NCI-H1694 (cell line): ENCODE measurements around the gene GBX1.

ENCODE experiments used
- DNase-seq: peaks from one replicate; lab custom pipeline; 2025; lab: John Stamatoyannopoulos, UW

Gene GBX1

DNA sequence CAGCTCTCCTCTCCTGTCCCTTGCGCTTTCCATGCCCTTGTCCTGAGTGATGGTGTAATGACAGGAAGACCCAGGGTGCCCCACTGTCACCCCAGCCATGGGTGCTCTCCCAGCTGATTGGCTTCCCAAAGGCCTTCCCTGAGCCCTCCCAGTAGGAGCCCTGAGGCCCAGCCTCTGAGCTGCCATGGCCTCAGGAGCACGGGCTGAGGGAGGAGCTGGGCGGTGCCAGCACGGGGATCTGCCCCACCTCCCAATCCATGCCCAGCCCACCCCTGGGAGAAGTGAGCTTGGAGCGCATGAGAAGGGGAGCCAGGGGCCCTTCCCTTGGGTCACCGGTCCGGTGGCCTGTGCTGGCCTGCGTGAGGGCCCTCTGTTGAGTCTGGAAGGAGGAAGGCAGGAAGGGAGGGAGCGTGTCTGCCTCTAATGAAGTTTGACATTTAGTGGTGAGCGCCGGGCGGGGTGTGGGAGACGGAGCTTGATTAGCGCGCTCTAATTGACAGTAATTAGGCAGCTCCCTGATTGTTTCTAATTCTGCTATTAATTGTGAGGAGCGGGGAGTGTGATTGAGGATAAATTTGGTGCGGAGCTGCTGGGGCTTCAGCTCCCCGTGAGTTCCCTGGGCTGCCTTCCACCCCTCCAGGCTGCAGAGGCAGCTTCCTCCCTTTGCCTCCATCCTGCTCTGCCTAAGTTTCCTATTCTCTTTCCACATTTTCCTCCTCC lies 28.3 kb downstream of the GBX1 start:
- DNase-seq, result no peak

DNA sequence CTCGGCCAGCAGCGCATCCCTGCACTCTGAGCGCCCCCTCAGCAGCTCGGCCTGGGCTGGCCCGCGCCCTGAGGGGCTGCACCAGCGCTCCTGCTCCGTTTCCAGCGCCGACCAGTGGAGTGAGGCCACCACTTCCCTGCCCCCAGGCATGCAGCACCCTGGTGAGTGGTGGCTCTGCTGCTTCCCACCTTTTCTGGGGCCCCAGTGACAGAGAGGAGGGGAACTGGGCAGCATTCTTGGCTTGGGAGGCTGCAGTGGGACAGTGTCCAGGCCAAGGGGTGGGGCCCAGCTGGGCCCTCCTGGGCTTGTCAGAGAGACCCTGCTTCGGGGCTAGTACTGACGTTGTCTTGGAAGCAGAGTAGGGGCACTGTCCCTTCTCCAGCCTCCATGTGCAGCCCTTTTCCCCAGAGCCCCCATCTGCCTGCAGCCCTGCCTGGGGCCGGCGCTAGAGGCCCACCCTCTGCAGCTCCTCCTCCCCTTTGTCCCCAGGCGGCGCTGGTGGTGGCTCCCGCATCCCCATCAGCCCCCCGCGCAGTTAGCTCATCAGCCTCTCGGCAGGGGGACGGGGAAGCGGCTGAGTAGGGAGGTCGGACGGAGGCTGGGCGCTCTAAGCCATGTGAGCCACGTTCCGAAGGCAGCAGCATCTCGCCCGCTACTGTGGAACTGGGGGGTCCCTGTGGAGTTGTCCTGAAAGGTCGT lies 29.2 kb downstream of the GBX1 start:
- no peak for DNase-seq

DNA sequence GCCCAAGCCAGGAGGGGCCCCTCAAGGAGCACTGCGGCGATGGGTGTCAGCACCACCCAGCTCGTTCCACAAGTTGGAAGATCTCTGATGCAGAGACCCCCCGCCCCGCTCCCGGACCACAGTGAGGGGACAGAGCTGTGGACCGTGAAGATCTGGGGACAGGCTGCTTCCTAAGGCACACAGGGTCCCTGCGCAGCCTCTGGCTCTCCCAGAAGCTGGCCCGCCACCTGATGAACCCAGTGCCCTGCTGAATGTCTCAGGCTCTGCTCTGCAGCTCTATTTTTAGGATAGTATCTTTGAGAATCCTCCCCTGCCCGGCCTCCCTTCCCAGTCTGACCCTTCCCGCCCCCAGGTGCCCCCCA lies 29.7 kb downstream of the GBX1 start:
- DNase-seq, result no peak

- no peak for DNase-seq
Measured at GRCh38 chr7:151137076-151137675, 30.3 kb downstream of the GBX1 start.

- no peak for DNase-seq
Measured at GRCh38 chr7:151135866-151136843, 31.3 kb downstream of the GBX1 start.

DNA sequence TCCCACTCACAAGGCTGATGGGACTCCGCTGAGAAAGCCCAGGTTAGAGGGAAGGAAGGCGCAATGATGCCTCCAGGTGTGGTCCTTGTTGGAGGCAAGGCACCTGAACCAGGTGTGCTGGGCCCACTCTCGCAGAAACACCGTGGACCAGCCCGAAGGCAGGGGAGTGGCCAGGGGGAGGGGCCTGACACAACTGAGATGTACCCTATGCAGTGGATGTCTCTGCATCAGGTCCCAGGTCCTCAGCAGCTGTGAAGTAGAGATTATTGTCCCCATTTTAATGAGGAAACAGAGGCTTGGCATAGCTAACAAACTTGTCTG lies 32.0 kb downstream of the GBX1 start:
- DNase-seq, result no peak

GRCh38 chr7:151134743-151135524 lies 32.6 kb downstream of the GBX1 start:
- DNase-seq, result no peak

- DNase-seq, result no peak
Measured at GRCh38 chr7:151133986-151134742, 33.3 kb downstream of the GBX1 start.

DNA sequence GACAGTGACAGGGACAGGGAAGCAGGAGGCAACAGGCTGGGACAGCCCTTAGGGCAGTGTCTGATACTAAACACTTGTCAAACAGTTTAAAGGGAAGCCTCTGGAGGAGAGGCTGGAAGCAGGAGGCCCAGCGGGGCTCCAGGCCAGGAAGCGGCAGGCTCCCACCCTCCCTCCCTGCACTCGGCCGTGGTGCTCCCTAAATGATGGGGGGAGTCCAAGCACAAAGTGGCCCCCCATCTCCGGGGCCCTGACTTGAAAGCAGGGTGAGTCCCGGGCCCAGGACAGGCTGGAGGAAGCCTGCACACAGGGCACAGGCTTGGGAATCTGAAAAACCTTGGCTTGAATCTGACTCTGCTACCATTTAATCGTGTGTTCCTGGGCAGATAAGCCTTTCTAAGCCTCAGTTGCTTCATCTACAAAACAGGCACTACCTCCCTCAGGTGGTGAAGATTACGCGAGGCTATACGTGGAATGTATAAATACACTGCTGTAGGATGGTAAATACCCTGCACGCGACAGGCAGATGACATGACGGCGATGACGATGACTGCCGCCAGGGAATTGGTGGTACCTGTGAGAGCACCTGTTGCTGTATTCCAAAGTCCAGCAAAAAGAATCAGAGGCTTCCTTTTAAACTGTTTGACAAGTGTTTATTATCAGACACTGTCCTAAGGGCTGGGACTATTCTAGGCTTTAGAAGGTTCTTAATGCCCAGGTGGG lies 34.1 kb downstream of the GBX1 start:
- no peak for DNase-seq

DNA sequence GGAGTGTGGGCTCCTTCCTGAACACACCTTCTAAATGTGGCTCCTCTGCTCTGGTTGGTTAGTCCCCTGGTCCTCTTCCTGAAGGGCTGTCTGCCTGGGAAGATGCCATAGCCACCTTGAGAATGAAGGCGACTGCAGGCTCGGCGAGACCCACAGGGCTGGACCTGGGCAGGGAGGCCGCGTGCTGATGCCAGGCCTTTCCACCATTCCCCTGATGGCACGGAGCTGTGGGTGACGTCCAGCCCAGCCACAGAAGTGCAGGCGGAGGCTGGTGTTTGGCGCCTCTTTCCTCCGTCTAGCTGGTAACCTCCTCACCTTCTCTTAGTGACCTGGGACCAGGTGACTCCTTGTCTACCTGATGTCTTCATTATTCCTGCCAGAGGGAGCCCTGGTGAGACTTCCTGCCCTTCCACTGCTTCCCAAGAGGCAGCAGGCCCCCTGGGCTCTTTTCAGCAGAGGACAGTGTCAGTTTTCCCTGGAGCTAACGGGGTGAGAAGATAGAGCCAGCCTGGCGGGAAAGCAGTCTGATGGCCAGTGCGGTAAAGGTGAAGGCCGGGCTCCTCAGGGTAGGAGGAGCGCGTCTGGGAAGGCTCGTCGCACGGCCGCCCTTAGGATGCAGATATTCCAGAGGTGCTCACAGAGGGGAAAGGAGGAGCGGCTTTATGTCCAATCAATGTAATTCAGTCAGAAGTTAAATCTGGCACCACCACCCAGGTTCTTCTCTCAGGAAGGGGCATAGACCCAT lies 34.9 kb downstream of the GBX1 start:
- DNase-seq, result no peak

- DNase-seq, result no peak
Measured at GRCh38 chr7:151131592-151132293, 35.8 kb downstream of the GBX1 start.

- DNase-seq, result no peak
Measured at GRCh38 chr7:151131224-151131591, 36.3 kb downstream of the GBX1 start.

DNA sequence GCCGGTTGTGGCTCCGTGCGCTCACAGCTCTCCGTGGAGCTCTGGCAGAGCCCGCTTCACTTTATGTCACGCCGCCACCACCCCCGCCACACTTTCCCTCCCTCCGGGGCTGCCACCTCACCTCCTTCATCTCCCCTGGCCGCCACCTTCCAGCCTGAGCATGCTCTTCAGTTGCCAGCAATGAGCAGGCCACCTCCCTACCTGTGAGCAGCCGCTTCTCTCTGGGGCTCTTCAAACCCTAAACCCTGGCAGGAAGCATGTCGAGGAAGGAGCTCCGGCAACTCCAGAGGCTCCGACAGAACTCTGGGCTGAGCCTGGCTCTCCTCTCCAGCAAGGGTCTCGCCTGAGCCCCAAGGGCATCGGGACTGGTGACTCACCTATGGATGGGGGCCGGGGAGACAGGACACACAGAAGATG lies 36.7 kb downstream of the GBX1 start:
- DNase-seq, result no peak

- DNase-seq, result no peak
Measured at GRCh38 chr7:151129960-151130591, 37.4 kb downstream of the GBX1 start.

GRCh38 chr7:151129117-151129959 lies 38.2 kb downstream of the GBX1 start:
- no peak for DNase-seq

DNA sequence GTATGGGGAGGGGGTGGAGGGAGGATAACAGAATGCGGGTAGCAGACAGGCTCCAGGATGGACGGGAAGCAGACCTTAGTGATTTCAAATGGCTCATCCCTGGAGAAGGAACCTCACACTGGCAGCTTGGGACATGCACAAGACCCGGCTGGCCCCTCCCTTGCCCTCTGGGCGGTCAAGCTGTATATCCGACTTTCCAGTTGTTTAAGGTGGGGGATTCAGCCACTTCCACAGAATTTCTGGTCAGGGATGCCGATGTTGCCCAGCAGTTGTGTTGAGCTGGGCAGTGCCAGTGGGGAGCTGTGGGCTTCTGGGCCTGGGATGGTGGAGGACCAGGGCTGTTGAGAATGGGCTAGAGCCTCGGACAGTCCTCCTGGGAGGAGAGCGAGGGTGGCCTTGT lies 38.8 kb downstream of the GBX1 start:
- DNase-seq, result no peak

DNA sequence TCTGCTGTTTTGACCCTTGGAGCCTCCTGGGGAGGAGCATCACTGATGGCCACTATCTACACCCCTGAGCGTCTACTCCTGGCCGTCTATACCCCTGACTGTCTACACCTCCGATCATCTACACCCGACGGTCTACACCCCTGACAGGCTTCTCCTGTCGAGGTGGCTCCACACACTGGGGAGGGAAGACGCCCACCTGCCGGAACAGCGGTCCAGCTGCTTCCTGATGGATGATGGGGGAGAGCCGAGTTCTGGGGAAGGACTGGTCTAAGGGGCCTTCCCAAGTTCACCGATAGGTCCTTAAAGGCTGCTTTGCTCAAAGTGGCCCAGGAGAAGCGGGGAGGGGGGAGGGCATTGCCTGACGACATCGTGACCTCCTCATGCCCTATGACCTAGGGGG lies 39.4 kb downstream of the GBX1 start:
- no peak for DNase-seq
